ENCODE results near the gene C19orf85. TPM values are rescaled to one million over a fixed set of nuclear protein-coding genes. Genes with fewer than 3 reads are reported as not detected.

C19orf85 gene
- total and polyA plus RNA-seq, 9 donors, result not detected

DNA sequence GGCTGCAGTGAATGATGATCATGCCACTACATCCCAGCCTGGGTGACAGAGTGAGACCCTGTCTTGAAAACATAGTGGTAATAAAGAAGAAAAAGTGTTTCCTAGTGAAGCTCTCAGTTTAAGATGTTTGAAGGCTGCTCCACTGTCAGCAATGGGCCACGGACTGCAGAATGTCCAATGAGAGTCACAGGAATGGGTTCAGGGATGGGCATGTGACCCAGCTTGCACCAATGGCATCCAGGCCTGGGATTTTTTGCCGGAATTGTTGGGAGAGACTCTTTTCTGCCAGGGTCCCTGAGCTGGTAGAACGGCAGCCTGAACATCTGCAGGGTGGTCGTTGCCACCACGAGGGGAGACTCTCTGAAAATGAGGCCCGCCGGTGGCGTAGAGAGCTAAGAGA lies 27.7 kb downstream of the C19orf85 start:
- Histone ChIP-seq H3K4me1 (ENCODE audit: insufficient read depth) (no peaks in the 10 kb centered on the region), H3K36me3 (no peaks in the 10 kb centered on the region), H3K27me3 (no peaks in the 10 kb centered on the region), H3K4me3 (no peak overlapping the region), H3K9me3 (no peaks in the 10 kb centered on the region), H3K27ac (no peak overlapping the region)
- DNase-seq, result no peak
- intact Hi-C loops (cut with DNase I), result no loop called here
- 33 to 39% (median 35%) methylated on average over 8 of the region's 8 CpGs for WGBS, 3 donors
- TF ChIP-seq, protein P1, sequence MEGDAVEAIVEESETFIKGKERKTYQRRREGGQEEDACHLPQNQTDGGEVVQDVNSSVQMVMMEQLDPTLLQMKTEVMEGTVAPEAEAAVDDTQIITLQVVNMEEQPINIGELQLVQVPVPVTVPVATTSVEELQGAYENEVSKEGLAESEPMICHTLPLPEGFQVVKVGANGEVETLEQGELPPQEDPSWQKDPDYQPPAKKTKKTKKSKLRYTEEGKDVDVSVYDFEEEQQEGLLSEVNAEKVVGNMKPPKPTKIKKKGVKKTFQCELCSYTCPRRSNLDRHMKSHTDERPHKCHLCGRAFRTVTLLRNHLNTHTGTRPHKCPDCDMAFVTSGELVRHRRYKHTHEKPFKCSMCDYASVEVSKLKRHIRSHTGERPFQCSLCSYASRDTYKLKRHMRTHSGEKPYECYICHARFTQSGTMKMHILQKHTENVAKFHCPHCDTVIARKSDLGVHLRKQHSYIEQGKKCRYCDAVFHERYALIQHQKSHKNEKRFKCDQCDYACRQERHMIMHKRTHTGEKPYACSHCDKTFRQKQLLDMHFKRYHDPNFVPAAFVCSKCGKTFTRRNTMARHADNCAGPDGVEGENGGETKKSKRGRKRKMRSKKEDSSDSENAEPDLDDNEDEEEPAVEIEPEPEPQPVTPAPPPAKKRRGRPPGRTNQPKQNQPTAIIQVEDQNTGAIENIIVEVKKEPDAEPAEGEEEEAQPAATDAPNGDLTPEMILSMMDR (IDR thresholded peaks at IDR 0.05), result no peak
- TF ChIP-seq EP300 (IDR thresholded peaks at IDR 0.05), result no peak
- no peak for TF ChIP-seq POLR2A (IDR thresholded peaks at IDR 0.05)

GRCh38 chr19:55435020-55435419 lies 29.5 kb downstream of the C19orf85 start:
- no peaks in the 10 kb centered on the region for H3K4me1 ChIP-seq (ENCODE audit: insufficient read depth)
- no peak for DNase-seq
- H3K36me3 ChIP-seq, result no peaks in the 10 kb centered on the region
- H3K9me3 ChIP-seq, result no peaks in the 10 kb centered on the region
- intact Hi-C loops (cut with DNase I), result no loop called here
- WGBS, 3 donors, result 90 to 92% (median 91%) methylated on average over 4 of the region's 4 CpGs
- H3K4me3 ChIP-seq, result no peak overlapping the region
- H3K27ac ChIP-seq, result no peak overlapping the region
- TF ChIP-seq EP300 (IDR thresholded peaks at IDR 0.05), result no peak
- TF ChIP-seq POLR2A (IDR thresholded peaks at IDR 0.05), result no peak
- TF ChIP-seq, protein P1 (IDR thresholded peaks at IDR 0.05), result no peak
- H3K27me3 ChIP-seq, result no peaks in the 10 kb centered on the region

DNA sequence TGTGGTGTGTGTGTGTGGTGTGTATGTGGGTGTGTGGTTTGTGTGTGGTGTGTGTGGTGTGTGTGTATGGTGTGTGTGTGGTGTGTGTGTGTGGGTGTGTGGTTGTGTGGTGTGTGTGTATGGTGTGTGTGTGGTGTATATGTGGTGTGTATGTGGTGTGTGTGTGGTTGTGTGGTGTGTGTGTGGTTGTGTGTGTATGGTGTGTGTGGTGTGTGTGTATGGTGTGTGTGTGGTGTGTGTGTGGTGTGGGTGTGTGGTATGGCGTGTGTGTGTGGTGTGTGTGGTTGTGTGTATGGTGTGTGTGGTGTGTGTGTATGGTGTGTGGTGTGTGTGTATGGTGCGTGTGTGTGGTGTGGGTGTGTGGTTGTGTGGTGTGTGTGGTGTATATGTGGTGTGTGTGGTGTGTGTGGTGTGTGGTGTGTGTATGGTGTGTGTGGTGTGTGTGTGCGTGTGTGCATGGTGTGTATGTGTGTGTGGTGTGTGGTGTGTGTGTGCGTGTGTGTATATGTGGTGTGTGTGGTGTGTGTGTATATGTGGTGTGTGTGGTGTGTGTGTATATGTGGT lies 30.1 kb downstream of the C19orf85 start:
- Histone ChIP-seq H3K36me3 (no peaks in the 10 kb centered on the region), H3K4me3 (no peak overlapping the region), H3K27me3 (no peaks in the 10 kb centered on the region), H3K4me1 (ENCODE audit: insufficient read depth) (no peaks in the 10 kb centered on the region), H3K27ac (no peak overlapping the region), H3K9me3 (no peaks in the 10 kb centered on the region)
- DNase-seq, result no peak
- TF ChIP-seq POLR2A (IDR thresholded peaks at IDR 0.05), result no peak
- no peak for TF ChIP-seq EP300 (IDR thresholded peaks at IDR 0.05)
- TF ChIP-seq, protein P1 (IDR thresholded peaks at IDR 0.05), result no peak
- intact Hi-C loops (cut with DNase I), result no loop called here
- WGBS, 3 donors, result 70 to 90% (median 84%) methylated on average over 4 of the region's 4 CpGs

DNA sequence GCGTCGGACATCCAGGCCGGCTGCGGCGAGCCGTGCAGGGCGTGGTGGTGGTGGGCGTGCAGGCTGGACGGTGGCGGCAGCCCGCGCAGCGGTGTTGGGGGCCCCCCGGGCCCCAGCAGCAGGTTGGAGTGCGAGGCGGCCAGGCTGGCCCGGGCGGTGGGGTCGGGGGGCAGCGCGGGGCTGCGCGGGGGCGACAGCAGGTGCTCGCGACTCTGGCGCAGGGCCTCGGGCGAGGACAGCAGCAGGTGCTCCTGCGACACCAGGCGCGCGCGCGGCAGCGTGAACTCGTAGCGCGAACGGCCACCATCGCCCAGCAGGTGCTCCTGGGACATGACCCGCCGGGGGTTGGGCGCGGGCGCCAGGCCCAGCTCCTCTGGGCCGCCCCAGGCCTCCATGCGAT lies 31.3 kb downstream of the C19orf85 start:
- intact Hi-C loops (cut with DNase I), result no loop called here
- Histone ChIP-seq H3K4me1 (ENCODE audit: insufficient read depth) (no peaks in the 10 kb centered on the region), H3K27me3 (no peaks in the 10 kb centered on the region), H3K4me3 (no peak overlapping the region), H3K27ac (no peak overlapping the region), H3K36me3 (no peaks in the 10 kb centered on the region), H3K9me3 (no peaks in the 10 kb centered on the region)
- DNase-seq, result no peak
- WGBS, 3 donors, result 4 to 6% (median 6%) methylated on average over 34 to 48 of the region's 48 CpGs
- TF ChIP-seq, protein P1 (IDR thresholded peaks at IDR 0.05), result no peak
- TF ChIP-seq POLR2A (IDR thresholded peaks at IDR 0.05) (no peak), EP300 (IDR thresholded peaks at IDR 0.05) (no peak)

All from ovary (tissue), 9 donors.